LNCAP (cell line): ENCODE data around the gene PIK3R1.

Experiments used
- CTCF ChIP-seq: fragments of 450-650 bp; IDR thresholded peaks from 2 replicates; pipeline ENCODE4 v1.5.1; 2017; ENCODE audit warnings: mild to moderate bottlenecking

Gene PIK3R1

GRCh38 chr5:68242743-68243142 lies 27.2 kb downstream of the PIK3R1 start:
- no peak for TF ChIP-seq CTCF

DNA sequence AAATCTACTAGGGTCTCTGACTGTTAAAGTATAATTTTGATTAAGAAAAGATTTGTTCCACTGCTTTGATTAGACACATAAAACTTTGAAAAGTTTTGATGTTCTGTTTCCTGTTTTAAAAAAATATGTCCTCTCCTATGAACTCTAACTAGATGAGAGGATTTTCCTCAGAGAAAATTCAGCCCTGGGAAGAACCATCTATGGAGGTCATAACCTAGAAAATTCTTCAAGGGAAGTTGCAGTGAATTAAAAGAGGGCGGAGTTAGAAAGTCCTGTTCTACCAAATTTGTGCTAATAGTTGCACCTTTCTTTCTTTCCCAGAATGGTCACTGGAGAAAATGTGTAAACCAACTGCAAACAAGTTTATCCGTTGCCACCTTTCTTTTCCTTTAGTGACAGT lies 27.7 kb downstream of the PIK3R1 start:
- TF ChIP-seq CTCF, result no peak

GRCh38 chr5:68243681-68244080 lies 28.1 kb downstream of the PIK3R1 start:
- TF ChIP-seq CTCF, result no peak

DNA sequence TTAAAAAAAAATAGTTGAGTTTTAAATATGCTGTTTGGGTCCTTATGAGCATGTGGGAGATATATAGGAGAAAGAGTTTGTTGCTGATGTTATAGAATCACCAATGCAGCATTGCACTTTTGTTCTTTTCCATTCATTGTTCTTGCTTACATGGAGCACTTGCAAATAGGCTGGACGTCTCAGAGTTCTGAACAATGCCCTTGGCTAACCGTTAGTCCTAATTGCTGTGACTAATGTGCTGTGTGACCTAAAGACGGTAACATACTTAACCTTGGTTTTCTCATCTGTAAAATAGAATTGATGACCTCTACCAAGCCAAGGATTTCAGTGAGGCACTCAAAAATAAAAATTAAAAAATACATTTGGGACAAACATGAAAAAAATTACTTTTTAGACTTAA lies 29.8 kb downstream of the PIK3R1 start:
- no peak for TF ChIP-seq CTCF

- peak; percentile 31; the same call in 1 of the 2 replicates for TF ChIP-seq CTCF
Measured at GRCh38 chr5:68246802-68247201, 31.2 kb downstream of the PIK3R1 start.

- no peak for TF ChIP-seq CTCF
Measured at GRCh38 chr5:68247627-68248026, 32.1 kb downstream of the PIK3R1 start.

GRCh38 chr5:68248896-68249295 lies 33.3 kb downstream of the PIK3R1 start:
- no peak for TF ChIP-seq CTCF

GRCh38 chr5:68249520-68249919 lies 34.0 kb downstream of the PIK3R1 start:
- no peak for TF ChIP-seq CTCF
